ENCODE measurements around the gene TCL1A.
"Not testable (repeated sequence)": the region's sequence is repeated elsewhere in the genome, so short reads cannot be mapped to it uniquely, and the experiment has no call there.

TCL1A gene

GRCh38 chr14:95679148-95679815 is 34.6 kb downstream of the TCL1A start:
- DNase-seq (ENCODE audit: low read depth in 2 of 2, low spot score in 1 of 2) = no peak

GRCh38 chr14:95677179-95677835 is 36.6 kb downstream of the TCL1A start:
- no peak for DNase-seq (ENCODE audit: low read depth in 2 of 2, low spot score in 1 of 2)

DNA sequence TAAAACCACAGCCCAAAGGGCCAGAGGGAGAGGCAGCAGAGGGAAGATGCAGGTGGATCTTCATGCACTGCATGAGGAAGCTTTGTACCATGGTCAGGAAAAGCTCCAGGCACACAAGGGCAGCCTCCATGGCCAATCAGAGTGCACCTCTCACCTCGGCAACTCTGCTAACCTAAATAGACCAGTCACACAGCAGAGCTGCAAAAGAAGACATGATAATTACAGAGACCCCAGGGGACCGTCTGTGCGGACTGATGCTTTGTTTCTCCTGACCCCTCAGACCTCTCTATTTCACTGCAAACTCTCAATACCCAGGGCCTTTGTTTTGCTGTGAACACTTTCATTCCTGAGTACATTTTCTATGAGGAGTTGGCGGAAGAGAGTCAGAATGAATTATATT is 38.4 kb downstream of the TCL1A start:
- no peak for DNase-seq (ENCODE audit: low read depth in 2 of 2, low spot score in 1 of 2)

DNA sequence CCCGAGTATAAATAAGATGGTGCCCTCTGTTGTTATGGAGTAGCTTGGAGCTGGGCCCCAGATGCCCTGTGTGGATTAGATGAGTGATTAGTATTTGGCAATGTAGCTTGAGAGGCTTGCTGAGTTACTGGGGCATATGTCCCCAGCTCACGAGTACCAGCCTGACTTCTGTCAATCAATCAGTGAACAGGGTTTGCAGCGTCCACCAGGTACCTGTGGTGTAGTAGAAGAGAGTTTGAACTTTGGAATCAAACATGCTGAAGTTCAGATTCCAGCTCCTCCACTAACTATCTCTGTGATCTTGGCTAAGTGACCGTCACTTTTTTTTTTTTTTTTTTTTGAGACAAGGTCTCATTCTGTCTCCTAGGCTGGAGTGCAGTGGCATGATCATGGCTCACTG is 39.3 kb downstream of the TCL1A start:
- DNase-seq (ENCODE audit: low read depth in 2 of 2, low spot score in 1 of 2) = no peak

GRCh38 chr14:95668235-95668772 is 45.6 kb downstream of the TCL1A start:
- DNase-seq (ENCODE audit: low read depth in 2 of 2, low spot score in 1 of 2) = no peak

DNA sequence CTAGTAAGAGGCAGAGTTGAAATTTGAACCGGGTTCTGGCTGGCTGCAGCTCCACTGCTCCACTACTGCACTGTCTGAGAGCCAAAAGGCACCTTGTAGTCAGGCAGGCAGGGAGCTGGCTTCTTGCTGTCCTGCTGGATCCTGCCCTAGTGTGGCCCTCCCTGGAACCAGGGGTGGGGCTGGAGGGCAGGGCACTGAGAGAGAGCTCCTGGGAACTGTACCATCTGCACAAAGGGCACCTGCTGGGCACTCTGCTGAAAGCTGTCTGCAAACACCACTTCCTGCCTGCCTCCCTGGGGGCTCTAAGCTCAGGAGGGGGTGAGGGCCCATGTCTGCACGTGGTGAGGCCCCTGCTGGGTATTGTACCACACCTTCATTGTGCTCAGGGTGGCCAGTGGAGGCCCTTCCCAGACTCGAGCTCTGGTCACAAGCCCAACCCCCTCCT is 46.7 kb downstream of the TCL1A start:
- no peak for DNase-seq (ENCODE audit: low read depth in 2 of 2, low spot score in 1 of 2)

DNA sequence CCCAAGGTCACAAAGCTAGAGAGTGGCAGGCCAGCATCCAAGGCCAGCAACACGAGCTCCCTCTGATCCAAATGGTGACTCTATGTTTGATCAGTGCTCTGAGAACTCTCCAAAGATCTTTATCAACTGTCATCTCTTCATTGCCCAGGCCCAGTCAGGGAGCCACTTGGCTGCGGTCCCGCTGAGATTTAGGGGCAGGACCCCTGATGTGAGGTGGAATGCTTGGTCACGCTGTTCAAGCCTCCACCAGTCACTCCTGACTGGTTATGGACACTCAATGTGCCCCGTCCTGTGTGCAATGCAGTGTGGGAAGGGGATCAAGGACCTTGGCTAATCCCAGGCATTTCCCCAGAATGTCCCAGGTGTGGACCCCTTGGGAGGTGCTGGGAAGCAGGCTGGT is 47.5 kb downstream of the TCL1A start:
- DNase-seq (ENCODE audit: low read depth in 2 of 2, low spot score in 1 of 2) = no peak

GRCh38 chr14:95665530-95665929 is 48.4 kb downstream of the TCL1A start:
- DNase-seq (ENCODE audit: low read depth in 2 of 2, low spot score in 1 of 2) = not testable (repeated sequence)

DNA sequence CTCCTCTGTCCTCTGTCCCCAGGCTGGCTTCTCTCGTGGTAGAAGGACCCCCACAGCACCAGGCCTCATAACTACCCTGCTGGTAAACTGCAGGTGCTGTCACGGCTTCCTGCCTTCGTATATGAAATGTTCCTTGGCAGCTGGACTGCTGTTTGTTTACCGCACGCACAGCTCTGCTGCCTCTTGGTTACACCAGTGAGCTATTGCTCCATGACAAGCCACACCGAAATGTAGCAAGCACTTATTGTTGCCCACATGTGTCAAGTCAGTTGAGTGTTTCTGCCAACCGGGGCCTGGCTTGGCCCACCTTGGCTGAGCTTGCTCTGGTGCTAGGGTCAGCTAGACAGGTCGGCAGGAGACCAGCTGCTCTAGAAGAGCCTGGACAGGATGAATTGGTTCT is 49.4 kb downstream of the TCL1A start:
- DNase-seq (ENCODE audit: low read depth in 2 of 2, low spot score in 1 of 2) = no peak

DNA sequence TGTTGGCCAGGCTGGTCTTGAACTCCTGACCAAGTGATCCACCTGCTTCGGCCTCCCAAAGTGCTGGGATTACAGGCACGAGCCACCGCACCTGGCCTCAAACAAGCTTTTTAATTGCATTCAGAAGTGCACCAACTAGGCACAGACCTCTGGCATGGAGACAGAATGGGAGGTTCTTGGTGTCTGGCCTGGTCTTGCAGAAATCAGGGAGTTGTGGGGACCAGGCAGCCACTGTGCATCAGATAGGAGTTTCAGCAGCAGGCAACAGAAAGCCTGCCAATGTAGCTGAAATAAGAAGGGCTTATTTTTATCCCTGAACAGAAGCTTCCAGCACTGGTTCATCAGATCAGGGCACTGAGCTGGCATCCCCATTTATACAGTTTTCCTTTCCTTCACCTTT is 49.9 kb downstream of the TCL1A start:
- DNase-seq (ENCODE audit: low read depth in 2 of 2, low spot score in 1 of 2) = no peak

DNA sequence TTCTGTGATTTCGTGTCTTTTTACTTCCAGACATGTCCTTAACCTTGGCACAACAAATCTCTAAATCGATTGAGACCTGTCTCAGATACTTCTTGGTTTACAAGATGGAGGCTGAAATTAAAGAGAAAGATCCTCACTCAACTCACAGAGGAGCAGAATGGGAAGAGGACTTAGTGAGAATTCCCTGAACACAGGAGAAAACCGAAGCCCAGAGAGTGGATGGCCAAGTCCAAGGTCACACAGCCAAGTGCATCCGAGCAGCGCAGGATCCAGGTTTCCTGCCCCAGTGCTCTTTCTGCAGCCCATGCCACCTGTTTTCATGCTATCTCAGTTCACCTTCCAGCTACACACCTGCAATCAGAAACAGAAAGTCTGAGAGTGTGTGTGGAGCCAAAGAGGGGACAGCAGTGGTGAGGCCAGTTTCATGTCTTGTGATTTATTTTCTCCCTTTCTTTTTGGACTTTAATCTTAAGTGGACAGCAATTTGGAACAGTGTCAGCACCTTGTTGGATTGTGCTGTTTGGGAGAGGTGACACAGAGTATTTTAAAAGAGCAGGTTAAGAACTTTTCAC is 50.6 kb downstream of the TCL1A start:
- DNase-seq (ENCODE audit: low read depth in 2 of 2, low spot score in 1 of 2) = no peak

DNA sequence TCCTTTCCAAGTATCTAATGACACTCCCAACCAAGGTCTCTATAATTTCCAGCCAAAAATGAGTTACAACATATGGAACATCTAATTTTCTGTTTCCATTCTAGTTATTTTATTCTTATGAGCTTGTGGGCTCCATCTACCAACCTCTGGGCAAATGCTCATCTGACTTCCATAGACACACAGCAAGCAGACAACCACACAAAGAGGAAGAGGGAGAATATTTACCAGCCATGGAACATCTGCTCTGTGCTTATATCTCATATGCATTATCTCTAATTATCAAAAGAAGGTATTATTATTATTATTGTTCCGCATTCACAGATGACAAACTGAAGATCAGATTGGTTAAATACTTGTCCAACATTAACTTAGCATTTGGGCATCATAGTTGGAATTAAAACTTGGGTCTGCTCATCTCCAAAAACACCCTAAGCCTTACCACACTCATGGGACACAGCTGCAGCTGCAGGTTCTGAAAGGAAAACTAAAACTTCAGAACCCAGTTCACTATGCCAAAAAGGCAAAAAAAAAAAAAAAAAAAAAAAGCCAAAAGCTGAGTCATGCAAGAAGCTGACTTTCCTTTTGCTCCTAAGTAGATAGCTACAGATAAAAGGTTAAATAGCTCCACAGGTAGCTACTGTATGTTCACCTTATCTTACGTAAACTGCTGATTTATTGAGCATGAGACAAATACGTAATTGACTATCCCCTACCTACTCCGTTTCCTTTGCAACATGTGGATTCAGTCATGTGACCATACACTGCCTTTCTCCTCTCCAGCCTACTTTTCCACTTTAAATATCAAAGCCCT is 51.3 kb downstream of the TCL1A start:
- no peak for DNase-seq (ENCODE audit: low read depth in 2 of 2, low spot score in 1 of 2)

- DNase-seq (ENCODE audit: low read depth in 2 of 2, low spot score in 1 of 2) = no peak
Observed at GRCh38 chr14:95660651-95661515, 53.0 kb downstream of the TCL1A start.

DNA sequence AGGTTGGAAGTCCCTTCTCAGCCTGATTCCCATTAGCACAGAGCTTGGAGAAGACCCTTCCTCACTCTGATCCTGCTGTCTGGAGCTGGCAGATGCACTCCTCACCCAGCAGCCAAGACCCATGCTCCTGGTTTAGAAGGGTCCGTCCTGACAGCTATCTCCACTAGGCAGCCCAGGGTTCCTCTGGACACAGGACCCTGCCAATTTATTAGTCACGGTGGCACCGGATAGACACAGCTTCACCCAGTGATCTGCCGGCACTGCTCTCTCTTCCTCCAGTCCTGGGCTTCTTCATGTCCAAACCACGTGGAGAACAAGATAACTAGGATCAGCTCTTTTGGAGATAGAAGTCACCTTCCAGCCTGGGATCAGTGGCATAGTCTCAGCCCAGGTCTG is 53.9 kb downstream of the TCL1A start:
- no peak for DNase-seq (ENCODE audit: low read depth in 2 of 2, low spot score in 1 of 2)

Measured in stimulated activated CD8-positive, alpha-beta memory T cell treated with anti-CD3 and anti-CD28 coated beads, Interleukin-4, amount 100 ng/mL, for 4 hours (primary cell).